Peyer's patch (tissue), 4 donors: ENCODE results near the gene GLB1L3. TPM values are rescaled to one million over a fixed set of nuclear protein-coding genes. Genes with fewer than 3 reads are reported as not detected.
"Not testable (repeated sequence)": the region's sequence is repeated elsewhere in the genome, so short reads cannot be mapped to it uniquely, and the experiment has no call there.

Experiments used
- DNase-seq, 3 donors: peaks; one replicate each; pipeline ENCODE4 v3.0.0-alpha.2; 2017 to 2019
- H3K27ac ChIP-seq, 4 donors: fragments of 200-600 bp; sonication (generic); one replicate each; pipeline ENCODE4 v1.5.1; 2016 to 2019
- H3K27me3 ChIP-seq, 2 donors: fragments of 200-600 bp; sonication (generic); one replicate each; pipeline ENCODE4 v1.5.1; 2019
- H3K36me3 ChIP-seq, 3 donors: fragments of 200-600 bp; sonication (generic); one replicate each; pipeline ENCODE4 v1.5.1; 2016 to 2019
- H3K4me1 ChIP-seq, 4 donors: fragments of 200-600 bp; sonication (generic); one replicate each; pipeline ENCODE4 v1.5.1; 2016 to 2019
- H3K4me3 ChIP-seq, 4 donors: fragments of 200-600 bp; sonication (generic); 1 replicate in 3 of 4; 2 replicates in 1 of 4; pipeline ENCODE4 v1.5.1; 2016 to 2019; ENCODE audit warnings: mild to moderate bottlenecking in 1 of 4
- H3K9me3 ChIP-seq, 4 donors: fragments of 200-600 bp; sonication (generic); one replicate each; pipeline ENCODE4 v1.5.1; 2016 to 2019; ENCODE audit warnings: mild to moderate bottlenecking in 1 of 4
- POLR2A ChIP-seq, 2 donors: fragments of 450-650 bp; IDR thresholded peaks; one replicate each; pipeline ENCODE4 v1.5.1; 2017; ENCODE audit warnings: antibody characterized with exemption in 2 of 2, mild to moderate bottlenecking in 2 of 2, moderate library complexity in 2 of 2
- total RNA-seq, 4 donors: library from RNA; depleted of rRNA; stranded (reverse); fragments of >200 nt; gene quantifications; one replicate each; pipeline ENCODE4 v1.1.0, GENCODE V29; 2016
- TF ChIP-seq, protein P1 (sequence below), 6 experiments: fragments of 450-650 bp in 4 of 6; fragments of 200-600 bp in 2 of 6; sonication (generic) in 1 of 6; IDR thresholded peaks; one replicate each; pipeline ENCODE4 v1.5.1; 2017 to 2019; ENCODE audit warnings: antibody characterized with exemption in 6 of 6, mild to moderate bottlenecking in 3 of 6, moderate library complexity in 1 of 6

Gene GLB1L3
- total RNA-seq, 4 donors from 2014 or later = not detected

DNA sequence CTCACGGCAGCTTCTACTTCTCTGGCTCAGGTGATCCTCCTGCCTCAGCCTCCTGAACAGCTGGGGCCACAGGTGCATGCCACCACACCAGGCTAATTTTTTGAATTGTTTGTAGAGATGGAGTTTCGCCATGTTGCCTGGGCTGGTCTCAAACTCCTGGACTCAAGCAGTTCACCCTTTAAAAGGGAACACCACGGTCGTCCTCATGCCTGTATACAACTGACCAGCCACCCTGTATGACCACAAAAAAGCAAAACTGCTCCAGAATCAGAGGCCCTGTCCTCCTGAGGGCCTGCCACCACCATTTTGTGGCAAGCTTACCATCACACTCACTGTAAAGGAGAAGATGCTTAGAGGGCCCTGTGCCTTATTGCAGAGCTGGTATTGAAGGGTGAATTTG lies 2.2 kb downstream of the GLB1L3 start:
- Histone ChIP-seq H3K9me3 (peaks cover 0 to 5% (median 1%) of the 10 kb centered on the region in 4 donors), H3K4me3 (no peak overlapping the region), H3K27me3 (peaks cover 0 to 29% of the 10 kb centered on the region in 2 donors), H3K36me3 (no peaks in the 10 kb centered on the region), H3K27ac (no peak overlapping the region), H3K4me1 (peaks cover 0 to 18% (median 11%) of the 10 kb centered on the region in 4 donors)
- DNase-seq = peak in 1 of 3 donors; percentile 4
- TF ChIP-seq, protein P1, sequence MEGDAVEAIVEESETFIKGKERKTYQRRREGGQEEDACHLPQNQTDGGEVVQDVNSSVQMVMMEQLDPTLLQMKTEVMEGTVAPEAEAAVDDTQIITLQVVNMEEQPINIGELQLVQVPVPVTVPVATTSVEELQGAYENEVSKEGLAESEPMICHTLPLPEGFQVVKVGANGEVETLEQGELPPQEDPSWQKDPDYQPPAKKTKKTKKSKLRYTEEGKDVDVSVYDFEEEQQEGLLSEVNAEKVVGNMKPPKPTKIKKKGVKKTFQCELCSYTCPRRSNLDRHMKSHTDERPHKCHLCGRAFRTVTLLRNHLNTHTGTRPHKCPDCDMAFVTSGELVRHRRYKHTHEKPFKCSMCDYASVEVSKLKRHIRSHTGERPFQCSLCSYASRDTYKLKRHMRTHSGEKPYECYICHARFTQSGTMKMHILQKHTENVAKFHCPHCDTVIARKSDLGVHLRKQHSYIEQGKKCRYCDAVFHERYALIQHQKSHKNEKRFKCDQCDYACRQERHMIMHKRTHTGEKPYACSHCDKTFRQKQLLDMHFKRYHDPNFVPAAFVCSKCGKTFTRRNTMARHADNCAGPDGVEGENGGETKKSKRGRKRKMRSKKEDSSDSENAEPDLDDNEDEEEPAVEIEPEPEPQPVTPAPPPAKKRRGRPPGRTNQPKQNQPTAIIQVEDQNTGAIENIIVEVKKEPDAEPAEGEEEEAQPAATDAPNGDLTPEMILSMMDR (IDR thresholded peaks at IDR 0.05) = no peak
- no peak for TF ChIP-seq POLR2A (IDR thresholded peaks at IDR 0.05)

DNA sequence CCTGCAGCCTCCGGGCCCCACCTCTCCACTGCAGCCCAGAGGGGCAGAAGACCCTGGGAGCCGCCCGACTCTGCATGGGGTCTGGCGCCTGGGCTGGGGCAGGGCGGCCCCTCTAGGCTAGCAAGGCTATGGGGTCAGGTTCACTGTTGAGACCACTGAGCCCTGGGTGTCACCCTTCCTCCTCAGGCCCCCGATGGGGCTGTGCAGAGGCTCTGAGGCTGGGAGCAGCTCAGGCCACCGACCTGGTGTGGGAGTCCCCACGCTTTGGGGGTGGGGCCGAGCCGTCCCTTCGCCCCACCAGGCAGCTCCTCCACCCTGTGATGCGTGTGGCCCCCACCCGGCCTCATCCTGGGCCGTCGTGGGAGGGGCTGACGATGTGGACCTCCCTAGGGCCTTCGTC lies 5.5 kb downstream of the GLB1L3 start:
- H3K27ac ChIP-seq, DNase-seq, H3K4me3 ChIP-seq, H3K36me3 ChIP-seq, H3K9me3 ChIP-seq, H3K4me1 ChIP-seq: not testable (repeated sequence)
- H3K27me3 ChIP-seq = peaks cover 0 to 12% of the 10 kb centered on the region in 2 donors

DNA sequence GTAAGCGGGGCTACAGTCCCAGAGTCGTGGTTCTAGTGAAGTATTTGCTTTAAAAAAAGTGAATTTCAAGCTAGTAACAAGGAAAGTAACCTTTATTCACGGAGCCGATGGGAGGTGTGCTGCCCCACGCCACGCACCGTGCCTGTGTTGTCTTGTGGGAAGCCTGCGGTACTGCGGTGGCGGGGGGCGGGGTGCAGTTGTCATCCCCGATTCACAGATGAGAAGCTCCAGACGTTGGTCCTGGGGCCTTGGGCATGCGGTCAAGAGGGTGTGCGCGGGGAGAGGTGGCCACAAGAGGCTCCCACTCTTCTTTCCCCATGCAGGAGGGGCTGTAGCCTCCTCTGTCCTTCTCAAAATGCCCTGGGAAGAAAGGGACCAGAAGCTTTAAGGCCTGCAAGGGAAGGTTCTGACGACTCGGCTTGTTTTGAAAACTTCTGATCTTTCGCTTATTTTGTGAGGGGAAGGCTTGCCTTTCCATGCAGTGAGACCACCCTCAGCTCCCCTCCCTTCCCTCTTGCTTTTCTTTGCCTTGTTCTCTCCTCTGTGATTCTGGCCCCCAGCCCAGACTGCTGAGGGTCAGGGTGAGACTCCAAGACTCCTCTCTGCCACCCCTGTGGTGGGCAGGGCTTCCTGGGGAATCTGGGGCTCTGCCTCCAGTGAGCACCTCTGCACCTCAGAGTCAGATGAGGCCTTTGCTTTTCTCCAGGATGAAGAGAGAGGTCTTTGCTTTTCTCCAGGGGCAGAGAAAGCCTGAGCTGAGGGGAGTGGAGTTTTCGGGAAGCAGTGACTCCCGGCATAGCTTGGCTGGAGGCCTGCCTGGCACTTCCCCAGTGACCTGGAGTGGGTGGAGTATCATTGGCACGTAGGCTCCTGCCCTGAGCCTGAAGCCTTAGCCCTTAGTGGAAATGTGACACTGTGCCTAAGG lies 6.2 kb downstream of the GLB1L3 start:
- Histone ChIP-seq H3K27ac (no peak overlapping the region), H3K9me3 (peaks cover 0 to 5% (median 1%) of the 10 kb centered on the region in 4 donors), H3K36me3 (no peaks in the 10 kb centered on the region), H3K27me3 (peaks cover 0 to 4% of the 10 kb centered on the region in 2 donors), H3K4me3 (no peak overlapping the region), H3K4me1 (peaks cover 0 to 2% (median 0%) of the 10 kb centered on the region in 4 donors)
- no peak for DNase-seq
- TF ChIP-seq, protein P1 (IDR thresholded peaks at IDR 0.05) = no peak
- TF ChIP-seq POLR2A (IDR thresholded peaks at IDR 0.05) = no peak

DNA sequence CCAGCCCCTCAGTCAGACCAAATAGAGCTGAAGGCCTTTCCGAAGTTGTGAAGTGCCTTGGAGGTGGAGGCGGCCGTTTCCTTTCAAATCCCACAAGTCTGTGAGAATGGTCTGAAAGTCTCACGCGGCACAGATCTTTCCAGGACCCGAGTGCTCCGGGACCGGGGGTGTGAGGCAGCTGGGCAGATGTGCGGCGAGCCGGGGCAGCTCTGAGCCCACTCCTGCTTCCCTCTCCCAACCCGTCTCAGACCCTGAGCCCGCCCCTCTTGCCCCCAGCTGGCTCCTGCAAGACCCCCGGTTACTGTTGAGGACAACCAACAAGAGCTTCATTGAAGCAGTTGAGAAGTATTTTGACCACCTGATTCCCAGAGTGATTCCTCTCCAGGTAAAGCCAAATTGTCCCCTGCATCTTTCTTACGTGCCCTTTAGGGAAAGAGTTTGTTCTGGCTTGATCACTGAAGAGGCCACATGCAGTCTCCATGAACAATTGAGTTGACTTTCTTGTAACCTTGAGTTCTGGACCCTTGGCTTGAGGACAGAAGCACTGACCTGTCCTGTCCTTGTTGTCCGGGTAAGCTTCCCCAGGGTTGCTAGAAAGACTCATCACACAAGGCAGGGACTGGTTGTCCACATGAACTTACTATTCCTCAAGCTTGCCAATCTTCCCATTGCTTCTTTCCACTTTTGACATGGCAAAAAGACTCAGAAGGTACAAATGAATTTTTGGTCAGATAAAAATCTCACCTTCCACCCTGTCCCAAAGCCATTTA lies 7.5 kb downstream of the GLB1L3 start:
- Histone ChIP-seq H3K27me3 (no peaks in the 10 kb centered on the region), H3K9me3 (peaks cover 0 to under 1% (median 0%) of the 10 kb centered on the region in 4 donors), H3K4me1 (no peaks in the 10 kb centered on the region), H3K4me3 (no peak overlapping the region), H3K36me3 (no peaks in the 10 kb centered on the region), H3K27ac (no peak overlapping the region)
- DNase-seq = no peak
- TF ChIP-seq, protein P1 (IDR thresholded peaks at IDR 0.05) = no peak
- no peak for TF ChIP-seq POLR2A (IDR thresholded peaks at IDR 0.05)

DNA sequence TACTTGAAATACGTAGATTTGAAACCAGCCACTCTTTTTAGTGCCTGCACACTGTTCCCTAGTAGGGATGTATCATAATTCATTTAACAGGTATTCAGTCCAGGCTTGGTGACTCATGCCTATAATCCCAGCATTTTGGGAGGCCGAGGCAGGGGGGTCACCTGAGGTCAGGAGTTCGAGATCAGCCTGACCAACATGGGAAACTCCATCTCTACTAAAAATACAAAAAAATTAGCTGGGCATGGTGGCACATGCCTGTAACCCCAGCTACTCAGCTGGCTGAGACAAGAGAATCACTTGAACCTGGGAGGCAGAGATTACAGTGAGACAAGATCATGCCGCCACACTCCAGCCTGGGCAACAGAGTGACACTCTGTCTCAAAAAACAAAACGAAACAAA lies 8.2 kb downstream of the GLB1L3 start:
- H3K4me1 ChIP-seq, H3K9me3 ChIP-seq, H3K36me3 ChIP-seq, H3K4me3 ChIP-seq, DNase-seq, H3K27ac ChIP-seq, H3K27me3 ChIP-seq: not testable (repeated sequence)

DNA sequence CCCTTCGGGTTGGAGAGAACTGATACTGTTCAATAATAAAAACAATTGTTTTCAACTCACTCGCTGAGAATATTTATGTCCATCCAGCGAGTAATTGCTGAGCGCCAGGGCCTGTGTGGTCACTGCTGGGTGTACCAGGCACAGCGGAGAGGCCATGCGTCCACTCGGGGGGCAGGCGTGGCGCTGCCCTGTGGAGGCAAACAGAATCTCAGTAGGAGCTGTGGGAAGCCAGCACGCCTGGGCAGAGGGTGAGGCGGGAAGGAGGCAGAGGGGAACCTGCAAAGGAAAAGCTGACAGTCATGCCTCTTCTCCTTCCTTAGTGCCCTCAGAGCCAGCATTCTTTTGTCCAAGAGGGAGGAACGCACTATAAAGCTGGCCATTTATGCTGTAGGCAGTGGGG lies 11.4 kb downstream of the GLB1L3 start:
- no peaks in the 10 kb centered on the region for H3K36me3 ChIP-seq
- DNase-seq = no peak

More for the DNA sequence above, 11.4 kb downstream of the GLB1L3 start:
- no peaks in the 10 kb centered on the region for H3K27me3 ChIP-seq
- no peaks in the 10 kb centered on the region for H3K4me1 ChIP-seq
- no peaks in the 10 kb centered on the region for H3K9me3 ChIP-seq
- no peak overlapping the region for H3K4me3 ChIP-seq
- TF ChIP-seq, protein P1 (IDR thresholded peaks at IDR 0.05) = no peak
- TF ChIP-seq POLR2A (IDR thresholded peaks at IDR 0.05) = no peak
- H3K27ac ChIP-seq = no peak overlapping the region
